HepG2 (cell line): ENCODE results near the gene MNX1. TPM values are rescaled to one million over a fixed set of nuclear protein-coding genes. Genes with fewer than 3 reads are reported as not detected.

ENCODE experiments used
- DPF2 ChIP-seq: sonication (generic); formaldehyde crosslinking; IDR thresholded peaks from 2 replicates; pipeline ENCODE4 v1.4.0; 2020; ENCODE audit warnings: mild to moderate bottlenecking, low read depth, missing genetic modification reagents, borderline replicate concordance
- GPN1 ChIP-seq: sonication (generic); formaldehyde crosslinking; IDR thresholded peaks from 2 replicates; pipeline ENCODE4 v1.5.1; 2020; ENCODE audit warnings: missing genetic modification reagents, borderline replicate concordance
- HNF4A ChIP-seq: sonication (generic); formaldehyde crosslinking; IDR thresholded peaks from 2 replicates; pipeline ENCODE4 v1.4.0; 2020; ENCODE audit warnings: missing genetic modification reagents
- ISL2 ChIP-seq: sonication (generic); formaldehyde crosslinking; IDR thresholded peaks from 2 replicates; pipeline ENCODE4 v1.5.0; 2020; ENCODE audit warnings: missing genetic modification reagents
- KLF16 ChIP-seq, 2 experiments: sonication (generic) in 1 of 2; formaldehyde crosslinking in 1 of 2; IDR thresholded peaks; 2 replicates each; pipeline versions ENCODE4 v1.6.1 to v1.8.0; 2016 to 2023; ENCODE audit warnings: missing genetic modification reagents in 2 of 2, missing compliant biosample characterization in 1 of 2
- MED13 ChIP-seq: sonication (generic); formaldehyde crosslinking; IDR thresholded peaks from 2 replicates; pipeline ENCODE4 v1.5.0; 2020; ENCODE audit warnings: missing genetic modification reagents
- MTA3 ChIP-seq: sonication (generic); formaldehyde crosslinking; IDR thresholded peaks from 2 replicates; pipeline ENCODE4 v1.4.0; 2020; ENCODE audit warnings: missing genetic modification reagents
- ONECUT2 ChIP-seq: sonication (generic); formaldehyde crosslinking; IDR thresholded peaks from 2 replicates; pipeline ENCODE4 v1.4.0; 2020; ENCODE audit warnings: missing genetic modification reagents
- RFXANK ChIP-seq: IDR thresholded peaks from 2 replicates; pipeline ENCODE4 v1.6.1; 2016
- SNAI1 ChIP-seq: sonication (generic); formaldehyde crosslinking; IDR thresholded peaks from 2 replicates; pipeline ENCODE4 v1.5.0; 2020; ENCODE audit warnings: mild to moderate bottlenecking, missing genetic modification reagents, borderline replicate concordance
- TCF7L2 ChIP-seq: IDR thresholded peaks from 2 replicates; pipeline ENCODE4 v1.6.1; 2011; ENCODE audit warnings: mild to moderate bottlenecking, low read depth, low read length, moderate library complexity
- TMF1 ChIP-seq: sonication (generic); formaldehyde crosslinking; IDR thresholded peaks from 2 replicates; pipeline ENCODE4 v1.8.1; 2022; ENCODE audit warnings: low read depth, missing genetic modification reagents
- TP53 ChIP-seq: sonication (generic); formaldehyde crosslinking; conservative IDR thresholded peaks from 2 replicates; pipeline ENCODE4 v1.4.0; 2020; ENCODE audit warnings: missing genetic modification reagents
- ZBTB3 ChIP-seq: sonication (generic); formaldehyde crosslinking; IDR thresholded peaks from 2 replicates; pipeline ENCODE4 v1.4.0; 2020; ENCODE audit warnings: low read depth, mild to moderate bottlenecking, moderate library complexity, missing genetic modification reagents, borderline replicate concordance
- ZBTB38 ChIP-seq: sonication (generic); formaldehyde crosslinking; IDR thresholded peaks from 2 replicates; pipeline ENCODE4 v1.5.1; 2020; ENCODE audit warnings: mild to moderate bottlenecking, missing genetic modification reagents
- ZNF264 ChIP-seq: sonication (generic); formaldehyde crosslinking; IDR thresholded peaks from 2 replicates; pipeline ENCODE4 v1.4.0; 2020; ENCODE audit warnings: missing genetic modification reagents
- ZNF296 ChIP-seq: sonication (generic); formaldehyde crosslinking; conservative IDR thresholded peaks from 2 replicates; pipeline ENCODE4 v1.5.0; 2020; ENCODE audit warnings: mild to moderate bottlenecking, missing genetic modification reagents
- ZNF317 ChIP-seq: sonication (generic); formaldehyde crosslinking; IDR thresholded peaks from 2 replicates; pipeline ENCODE4 v1.5.0; 2020; ENCODE audit warnings: mild to moderate bottlenecking, missing genetic modification reagents
- ZNF549 ChIP-seq: sonication (generic); formaldehyde crosslinking; IDR thresholded peaks from 2 replicates; pipeline ENCODE4 v1.5.0; 2020; ENCODE audit warnings: missing genetic modification reagents
- ZNF607 ChIP-seq: sonication (generic); formaldehyde crosslinking; IDR thresholded peaks from 2 replicates; pipeline ENCODE4 v1.5.1; 2020; ENCODE audit warnings: missing genetic modification reagents, mild to moderate bottlenecking, borderline replicate concordance
- polyA plus RNA-seq, 8 experiments: library from polyadenylated mRNA; depleted of rRNA in 3 of 8; stranded (reverse) in 7 of 8; unstranded in 1 of 8; fragments of >200 nt; fragmentation: Illumina TruSeq in 4 of 8; extraction: Trizol in 4 of 8; gene quantifications; 2 replicates each; pipeline versions ENCODE4 v1.2.1 to v1.2.3, GENCODE V29; 2011 to 2016; ENCODE audit warnings: low read depth in 4 of 8, missing spikeins in 1 of 8, mixed read lengths in 1 of 8; ENCODE audit not compliant: insufficient read depth in 1 of 8
- total RNA-seq, 5 experiments: library from RNA; depleted of rRNA; stranded (reverse); fragments of >200 nt; fragmentation: Illumina TruSeq; extraction: Trizol; gene quantifications; 2 replicates each; pipeline ENCODE4 v1.2.3, GENCODE V29; 2016; ENCODE audit warnings: low read depth in 1 of 5
- TF ChIP-seq, protein P1 (sequence below): sonication (generic); formaldehyde crosslinking; IDR thresholded peaks from 2 replicates; pipeline ENCODE4 v1.8.0; 2022; ENCODE audit warnings: missing genetic modification reagents, mild to moderate bottlenecking, inconsistent platforms, borderline replicate concordance
- TF ChIP-seq, protein P2 (sequence below): sonication (generic); formaldehyde crosslinking; IDR thresholded peaks from 2 replicates; pipeline ENCODE4 v1.5.1; 2020; ENCODE audit warnings: mild to moderate bottlenecking, missing genetic modification reagents, moderate library complexity
- TF ChIP-seq, protein P3 (sequence below): sonication (generic); formaldehyde crosslinking; IDR thresholded peaks from 2 replicates; pipeline ENCODE4 v1.5.0; 2020; ENCODE audit warnings: missing genetic modification reagents
- TF ChIP-seq, protein P4 (sequence below): sonication (generic); formaldehyde crosslinking; conservative IDR thresholded peaks from 2 replicates; pipeline ENCODE4 v1.8.0; 2022; ENCODE audit warnings: low read depth, missing genetic modification reagents

Gene MNX1
- total and polyA plus RNA-seq, 2 of the 13 experiments (the other 11 are each of a cell fraction or from before 2014, with no cell fraction given) = 0.94 to 6.1 TPM

DNA sequence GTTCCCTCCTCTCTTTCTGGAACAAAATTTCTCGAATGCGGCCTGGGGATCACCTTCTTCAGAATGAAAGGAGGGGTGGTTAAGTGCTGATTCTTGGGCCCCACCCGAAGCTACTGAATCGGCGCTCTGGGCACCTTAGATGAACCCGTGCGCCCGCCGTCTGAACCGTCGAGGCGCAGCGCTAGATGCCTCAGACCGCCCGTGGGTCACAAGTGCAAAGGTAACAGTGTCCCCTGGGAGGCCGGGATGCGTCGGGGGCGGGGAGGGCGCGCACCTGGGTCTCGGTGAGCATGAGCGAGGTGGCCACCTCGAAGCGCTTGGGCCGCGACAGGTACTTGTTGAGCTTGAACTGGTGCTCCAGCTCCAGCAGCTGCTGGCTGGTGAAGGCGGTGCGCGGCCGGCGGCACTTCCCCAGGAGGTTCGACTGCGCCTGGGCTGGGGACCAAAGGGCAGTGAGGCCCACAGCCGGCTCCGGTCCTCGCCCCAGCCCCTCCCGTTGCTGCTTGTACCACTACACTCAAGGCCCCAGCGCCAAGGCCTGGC, 4.2 kb downstream of the MNX1 start (continued):
- TF ChIP-seq ZNF317 (CRISPR knock-in tag) = no peak
- TF ChIP-seq TMF1 (CRISPR knock-in tag) = no peak
- TF ChIP-seq ZNF549 (CRISPR knock-in tag) = no peak
- TF ChIP-seq ZNF264 (CRISPR knock-in tag) = no peak
- TF ChIP-seq SNAI1 = no peak
- TF ChIP-seq, protein P1, sequence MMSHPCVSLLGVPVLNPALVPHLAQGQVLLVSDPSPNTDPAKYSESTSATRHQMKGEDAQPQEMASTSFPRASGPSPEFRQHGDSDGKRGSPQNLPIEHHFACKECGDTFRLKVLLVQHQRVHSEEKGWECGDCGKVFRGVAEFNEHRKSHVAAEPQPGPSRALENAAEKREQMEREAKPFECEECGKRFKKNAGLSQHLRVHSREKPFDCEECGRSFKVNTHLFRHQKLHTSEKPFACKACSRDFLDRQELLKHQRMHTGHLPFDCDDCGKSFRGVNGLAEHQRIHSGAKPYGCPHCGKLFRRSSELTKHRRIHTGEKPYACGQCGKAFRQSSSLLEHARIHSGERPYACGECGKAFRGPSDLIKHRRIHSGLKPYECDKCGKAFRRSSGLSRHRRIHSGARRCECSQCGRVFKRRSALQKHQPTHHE (CRISPR knock-in tag) = no peak
- no peak for TF ChIP-seq GPN1 (CRISPR knock-in tag)
- TF ChIP-seq TP53 (CRISPR knock-in tag) = no peak
- no peak for TF ChIP-seq DPF2 (CRISPR knock-in tag)
- TF ChIP-seq MTA3 = no peak
- TF ChIP-seq, protein P2, sequence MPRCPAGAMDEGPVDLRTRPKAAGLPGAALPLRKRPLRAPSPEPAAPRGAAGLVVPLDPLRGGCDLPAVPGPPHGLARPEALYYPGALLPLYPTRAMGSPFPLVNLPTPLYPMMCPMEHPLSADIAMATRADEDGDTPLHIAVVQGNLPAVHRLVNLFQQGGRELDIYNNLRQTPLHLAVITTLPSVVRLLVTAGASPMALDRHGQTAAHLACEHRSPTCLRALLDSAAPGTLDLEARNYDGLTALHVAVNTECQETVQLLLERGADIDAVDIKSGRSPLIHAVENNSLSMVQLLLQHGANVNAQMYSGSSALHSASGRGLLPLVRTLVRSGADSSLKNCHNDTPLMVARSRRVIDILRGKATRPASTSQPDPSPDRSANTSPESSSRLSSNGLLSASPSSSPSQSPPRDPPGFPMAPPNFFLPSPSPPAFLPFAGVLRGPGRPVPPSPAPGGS = no peak
- no peak for TF ChIP-seq ONECUT2
- no peak for TF ChIP-seq ISL2 (CRISPR knock-in tag)
- TF ChIP-seq KLF16 (CRISPR knock-in tag; IDR thresholded peaks at IDR 0.05) = no peak
- no peak for TF ChIP-seq MED13 (CRISPR knock-in tag)
- TF ChIP-seq RFXANK (CRISPR knock-in tag) = no peak
- peak; percentile 54 for TF ChIP-seq HNF4A (CRISPR knock-in tag)
- TF ChIP-seq ZNF296 (CRISPR knock-in tag) = no peak
- TF ChIP-seq ZNF607 (CRISPR knock-in tag) = no peak
- peak; percentile 70; the same call in 1 of the 2 replicates for TF ChIP-seq ZBTB38 (CRISPR knock-in tag)
- no peak for TF ChIP-seq ZBTB3 (CRISPR knock-in tag)
- TF ChIP-seq, protein P3, sequence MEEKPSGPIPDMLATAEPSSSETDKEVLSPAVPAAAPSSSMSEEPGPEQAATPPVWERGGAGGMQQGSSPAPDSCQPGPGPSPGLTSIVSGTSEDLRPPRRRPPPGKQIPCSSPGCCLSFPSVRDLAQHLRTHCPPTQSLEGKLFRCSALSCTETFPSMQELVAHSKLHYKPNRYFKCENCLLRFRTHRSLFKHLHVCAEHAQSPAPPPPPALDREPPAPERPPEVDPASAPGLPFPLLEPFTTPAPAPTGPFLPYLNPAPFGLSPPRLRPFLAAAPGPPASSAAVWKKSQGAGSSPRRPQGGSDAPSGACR (CRISPR knock-in tag) = no peak
- TF ChIP-seq, protein P4, sequence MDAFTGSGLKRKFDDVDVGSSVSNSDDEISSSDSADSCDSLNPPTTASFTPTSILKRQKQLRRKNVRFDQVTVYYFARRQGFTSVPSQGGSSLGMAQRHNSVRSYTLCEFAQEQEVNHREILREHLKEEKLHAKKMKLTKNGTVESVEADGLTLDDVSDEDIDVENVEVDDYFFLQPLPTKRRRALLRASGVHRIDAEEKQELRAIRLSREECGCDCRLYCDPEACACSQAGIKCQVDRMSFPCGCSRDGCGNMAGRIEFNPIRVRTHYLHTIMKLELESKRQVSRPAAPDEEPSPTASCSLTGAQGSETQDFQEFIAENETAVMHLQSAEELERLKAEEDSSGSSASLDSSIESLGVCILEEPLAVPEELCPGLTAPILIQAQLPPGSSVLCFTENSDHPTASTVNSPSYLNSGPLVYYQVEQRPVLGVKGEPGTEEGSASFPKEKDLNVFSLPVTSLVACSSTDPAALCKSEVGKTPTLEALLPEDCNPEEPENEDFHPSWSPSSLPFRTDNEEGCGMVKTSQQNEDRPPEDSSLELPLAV (CRISPR knock-in tag) = no peak
- TF ChIP-seq TCF7L2 = no peak
